Measurements from ENCODE around the gene LAX1.
A peak's percentile ranks its signal among the peaks of the same experiment; 100 is the strongest.

LAX1 gene

DNA sequence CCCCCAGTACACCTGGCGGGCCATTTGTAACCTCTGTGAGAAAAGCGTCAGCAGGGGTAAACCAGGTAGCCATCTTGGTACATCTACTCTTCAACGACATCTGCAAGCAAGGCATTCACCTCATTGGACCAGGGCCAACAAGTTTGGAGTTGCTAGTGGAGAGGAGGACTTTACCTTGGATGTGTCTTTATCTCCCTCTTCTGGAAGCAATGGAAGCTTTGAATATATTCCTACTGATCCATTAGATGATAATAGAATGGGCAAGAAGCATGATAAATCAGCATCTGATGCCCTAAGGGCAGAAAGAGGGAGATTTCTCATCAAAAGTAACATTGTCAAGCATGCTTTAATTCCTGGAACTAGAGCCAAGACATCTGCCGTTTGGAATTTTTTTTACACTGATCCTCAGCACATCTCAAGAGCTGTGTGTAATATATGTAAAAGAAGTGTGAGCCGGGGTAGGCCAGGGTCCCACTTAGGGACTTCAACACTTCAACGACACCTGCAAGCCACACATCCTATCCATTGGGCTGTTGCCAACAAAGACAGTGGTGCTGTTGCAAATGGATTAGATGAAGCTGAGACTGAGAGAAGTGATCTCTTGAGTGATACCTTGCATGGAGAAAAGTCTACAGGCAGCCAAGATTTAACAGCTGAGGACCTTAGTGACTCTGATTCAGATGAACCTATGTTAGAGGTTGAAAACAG lies 33.1 kb downstream of the LAX1 start:
- no peak for TF ChIP-seq POLR2A (IDR thresholded peaks at IDR 0.05; ENCODE audit: low read depth, low read length)
- TF ChIP-seq SPI1 (IDR thresholded peaks at IDR 0.05; ENCODE audit: low read depth, low read length), result no peak
- TF ChIP-seq POLR2AphosphoS5 (IDR thresholded peaks at IDR 0.05; ENCODE audit: low read depth, low read length), result no peak
- TF ChIP-seq PAX5 (IDR thresholded peaks at IDR 0.05; ENCODE audit: insufficient read depth, low read length, severe bottlenecking), result no peak
- no peak for TF ChIP-seq TAF1 (IDR thresholded peaks at IDR 0.05; ENCODE audit: low read depth, low read length)
- TF ChIP-seq POU2F2 (IDR thresholded peaks at IDR 0.05; ENCODE audit: low read depth, low read length), result no peak
- no peak for FAIRE-seq
- DNase-seq (ENCODE audit: insufficient read length, low spot score), result no peak

DNA sequence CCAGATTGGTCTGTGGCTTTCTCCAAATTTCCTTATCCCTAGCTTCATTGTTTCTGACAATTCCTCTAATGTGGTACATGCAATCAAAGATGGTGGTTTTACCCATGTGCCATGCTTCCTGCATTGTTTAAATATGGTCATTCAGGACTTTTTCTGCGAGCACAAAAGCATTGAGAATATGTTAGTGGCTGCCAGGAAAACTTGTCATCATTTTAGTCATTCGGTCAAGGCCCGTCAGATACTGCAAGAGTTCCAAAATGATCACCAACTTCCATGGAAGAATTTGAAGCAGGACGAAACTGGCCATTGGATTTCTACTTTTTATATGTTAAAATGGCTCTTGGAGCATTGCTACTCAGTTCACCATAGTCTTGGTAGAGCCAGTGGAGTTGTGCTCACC lies 34.2 kb downstream of the LAX1 start:
- FAIRE-seq, result no peak
- no peak for DNase-seq (ENCODE audit: insufficient read length, low spot score)
- no peak for TF ChIP-seq POU2F2 (IDR thresholded peaks at IDR 0.05; ENCODE audit: low read depth, low read length)
- no peak; the same call in none of the 2 replicates for TF ChIP-seq POLR2AphosphoS5 (IDR thresholded peaks at IDR 0.05; ENCODE audit: low read depth, low read length)
- no peak for TF ChIP-seq POLR2A (IDR thresholded peaks at IDR 0.05; ENCODE audit: low read depth, low read length)
- no peak for TF ChIP-seq PAX5 (IDR thresholded peaks at IDR 0.05; ENCODE audit: insufficient read depth, low read length, severe bottlenecking)
- no peak for TF ChIP-seq SPI1 (IDR thresholded peaks at IDR 0.05; ENCODE audit: low read depth, low read length)
- no peak for TF ChIP-seq TAF1 (IDR thresholded peaks at IDR 0.05; ENCODE audit: low read depth, low read length)

DNA sequence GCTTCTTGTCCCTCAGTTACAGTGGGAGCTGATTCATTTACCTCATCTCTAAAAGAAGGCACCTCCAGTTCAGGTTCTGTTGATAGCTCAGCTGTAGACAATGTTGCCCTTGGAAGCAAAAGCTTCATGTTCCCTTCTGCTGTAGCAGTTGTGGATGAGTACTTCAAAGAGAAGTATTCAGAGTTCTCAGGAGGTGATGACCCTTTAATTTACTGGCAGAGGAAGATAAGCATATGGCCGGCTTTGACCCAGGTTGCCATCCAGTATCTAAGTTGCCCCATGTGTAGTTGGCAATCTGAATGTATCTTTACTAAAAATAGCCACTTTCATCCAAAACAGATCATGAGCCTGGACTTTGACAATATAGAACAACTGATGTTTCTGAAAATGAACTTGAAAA lies 35.0 kb downstream of the LAX1 start:
- DNase-seq (ENCODE audit: insufficient read length, low spot score) (no peak), FAIRE-seq (no peak)
- TF ChIP-seq POLR2AphosphoS5 (IDR thresholded peaks at IDR 0.05; ENCODE audit: low read depth, low read length) (no peak), SPI1 (IDR thresholded peaks at IDR 0.05; ENCODE audit: low read depth, low read length) (no peak), POLR2A (IDR thresholded peaks at IDR 0.05; ENCODE audit: low read depth, low read length) (no peak), POU2F2 (IDR thresholded peaks at IDR 0.05; ENCODE audit: low read depth, low read length) (no peak), PAX5 (IDR thresholded peaks at IDR 0.05; ENCODE audit: insufficient read depth, low read length, severe bottlenecking) (no peak), TAF1 (IDR thresholded peaks at IDR 0.05; ENCODE audit: low read depth, low read length) (no peak)

DNA sequence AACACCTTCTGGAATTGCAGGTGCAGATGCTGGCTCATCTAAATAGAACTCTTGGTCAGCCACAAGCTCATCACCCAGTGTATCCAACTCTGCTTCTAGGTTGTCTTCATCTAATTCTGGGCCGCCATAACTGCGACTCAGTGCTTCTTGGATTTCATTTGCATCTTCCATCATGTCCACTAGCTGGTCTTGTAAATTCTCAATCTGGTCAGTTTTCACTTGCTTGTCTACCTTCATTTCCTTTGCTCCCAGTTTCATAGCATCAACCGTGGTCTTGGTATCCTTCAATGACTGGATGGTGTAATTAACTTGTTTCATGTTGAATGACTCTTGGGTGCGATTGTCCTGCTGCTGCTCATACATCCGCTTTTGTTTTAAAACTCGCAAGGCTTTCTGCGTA lies 40.7 kb downstream of the LAX1 start:
- FAIRE-seq (no peak), DNase-seq (ENCODE audit: insufficient read length, low spot score) (no peak)
- TF ChIP-seq PAX5 (IDR thresholded peaks at IDR 0.05; ENCODE audit: insufficient read depth, low read length, severe bottlenecking), result no peak
- no peak for TF ChIP-seq POU2F2 (IDR thresholded peaks at IDR 0.05; ENCODE audit: low read depth, low read length)
- no peak for TF ChIP-seq POLR2A (IDR thresholded peaks at IDR 0.05; ENCODE audit: low read depth, low read length)
- TF ChIP-seq SPI1 (IDR thresholded peaks at IDR 0.05; ENCODE audit: low read depth, low read length), result no peak
- no peak for TF ChIP-seq TAF1 (IDR thresholded peaks at IDR 0.05; ENCODE audit: low read depth, low read length)
- TF ChIP-seq POLR2AphosphoS5 (IDR thresholded peaks at IDR 0.05; ENCODE audit: low read depth, low read length), result no peak

DNA sequence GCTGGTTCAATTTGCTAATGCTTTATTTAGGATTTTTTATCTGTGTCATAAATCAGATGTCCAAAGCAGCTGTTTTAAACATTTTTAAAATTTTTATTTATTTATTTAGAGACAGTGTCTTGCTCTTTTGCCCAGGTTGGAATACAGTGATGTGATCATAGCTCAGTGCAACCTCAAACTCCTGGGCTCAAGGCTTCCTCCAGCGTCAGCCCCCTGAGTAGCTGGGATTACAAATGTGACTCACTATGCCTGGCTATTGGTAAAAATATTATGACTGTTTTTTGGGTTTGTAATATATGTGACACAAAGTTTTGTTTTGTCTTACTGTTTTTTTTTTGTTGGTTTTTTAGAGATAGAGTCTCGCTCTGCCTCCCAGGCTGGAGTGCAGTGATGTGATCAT lies 42.2 kb downstream of the LAX1 start:
- DNase-seq (ENCODE audit: insufficient read length, low spot score) (no peak), FAIRE-seq (no peak)

DNA sequence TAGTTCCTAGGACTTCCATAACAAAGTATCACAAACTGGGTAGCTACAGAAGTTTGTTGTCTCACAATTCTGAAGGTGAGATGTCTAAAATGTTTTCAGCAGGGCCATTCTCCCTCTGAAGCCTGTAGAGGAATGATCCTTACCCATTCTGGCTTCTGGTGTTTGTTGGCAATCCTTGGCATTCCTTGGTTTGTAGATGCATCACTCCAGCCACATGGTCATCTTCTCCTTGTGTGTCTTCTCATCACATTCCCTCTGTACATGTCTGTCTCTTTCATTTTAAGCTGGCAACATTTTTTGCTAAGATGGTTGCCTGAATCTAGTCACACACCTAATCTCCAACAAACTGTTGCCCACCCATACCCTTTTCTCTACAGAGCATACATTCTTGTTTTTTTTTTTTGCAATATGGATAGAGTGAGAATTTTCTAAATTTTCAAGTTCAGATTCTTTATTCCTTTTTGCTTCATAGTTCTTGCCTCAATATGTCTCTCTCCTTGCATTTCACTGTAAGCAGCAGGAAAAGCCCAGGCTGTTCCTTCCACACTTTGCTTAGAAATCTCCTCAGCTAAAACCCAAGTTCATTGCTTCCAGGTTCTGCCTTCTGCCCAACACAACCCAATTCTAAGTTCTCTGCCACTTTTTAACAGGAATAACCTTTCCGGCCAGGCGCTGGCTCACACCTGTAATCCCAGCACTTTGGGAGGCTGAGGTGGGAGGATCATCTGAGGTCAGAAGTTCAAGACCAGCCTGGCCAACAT lies 48.8 kb downstream of the LAX1 start:
- FAIRE-seq (no peak), DNase-seq (ENCODE audit: insufficient read length, low spot score) (no peak)

More for the DNA sequence above, 42.2 kb downstream of the LAX1 start:
- TF ChIP-seq PAX5 (IDR thresholded peaks at IDR 0.05; ENCODE audit: insufficient read depth, low read length, severe bottlenecking) (no peak), TAF1 (IDR thresholded peaks at IDR 0.05; ENCODE audit: low read depth, low read length) (no peak), POU2F2 (IDR thresholded peaks at IDR 0.05; ENCODE audit: low read depth, low read length) (no peak), POLR2AphosphoS5 (IDR thresholded peaks at IDR 0.05; ENCODE audit: low read depth, low read length) (no peak), SPI1 (IDR thresholded peaks at IDR 0.05; ENCODE audit: low read depth, low read length) (no peak), POLR2A (IDR thresholded peaks at IDR 0.05; ENCODE audit: low read depth, low read length) (no peak)

DNA sequence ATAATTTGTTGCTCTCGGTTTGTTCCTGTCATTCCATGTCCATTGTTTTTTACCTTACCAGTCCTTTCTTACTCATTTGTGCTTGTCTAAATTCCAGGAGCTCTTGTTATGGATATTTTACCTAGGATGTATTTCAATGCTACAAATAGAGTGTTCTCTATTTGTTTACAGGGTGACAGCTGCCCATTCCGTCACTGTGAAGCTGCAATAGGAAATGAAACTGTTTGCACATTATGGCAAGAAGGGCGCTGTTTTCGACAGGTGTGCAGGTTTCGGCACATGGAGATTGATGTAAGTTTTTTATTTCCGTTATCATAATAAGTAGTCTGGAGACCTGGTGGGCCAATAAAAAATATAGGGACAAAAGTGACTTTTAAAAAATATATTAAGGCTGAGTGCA lies 53.4 kb downstream of the LAX1 start:
- TF ChIP-seq SPI1 (IDR thresholded peaks at IDR 0.05; ENCODE audit: low read depth, low read length) (peak; percentile 72), TAF1 (IDR thresholded peaks at IDR 0.05; ENCODE audit: low read depth, low read length) (no peak)
- no peak for FAIRE-seq
- DNase-seq (ENCODE audit: insufficient read length, low spot score), result no peak

More for the DNA sequence above, 48.8 kb downstream of the LAX1 start:
- no peak for TF ChIP-seq POLR2AphosphoS5 (IDR thresholded peaks at IDR 0.05; ENCODE audit: low read depth, low read length)

DNA sequence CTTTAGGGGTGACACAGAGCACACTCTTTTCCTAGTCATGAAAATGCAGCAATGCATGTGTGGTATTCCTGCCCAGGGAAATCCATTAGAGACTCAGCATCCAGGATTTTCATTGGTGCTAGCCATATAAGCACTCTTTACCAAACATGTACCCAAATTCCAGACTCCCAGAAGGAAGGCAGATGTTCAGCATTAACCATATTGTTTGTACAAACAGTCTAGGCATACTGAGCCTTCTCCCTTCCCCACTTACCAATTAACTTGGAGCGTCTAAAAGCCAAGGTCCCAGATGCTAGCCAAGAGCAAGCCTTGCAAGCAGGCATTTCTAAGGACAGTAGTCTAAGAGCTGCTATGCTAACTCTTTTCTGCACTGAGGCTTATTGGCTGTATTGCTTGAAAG lies 58.3 kb downstream of the LAX1 start:
- no peak for TF ChIP-seq SPI1 (IDR thresholded peaks at IDR 0.05; ENCODE audit: low read depth, low read length)
- no peak for TF ChIP-seq POU2F2 (IDR thresholded peaks at IDR 0.05; ENCODE audit: low read depth, low read length)
- TF ChIP-seq PAX5 (IDR thresholded peaks at IDR 0.05; ENCODE audit: insufficient read depth, low read length, severe bottlenecking), result no peak
- TF ChIP-seq TAF1 (IDR thresholded peaks at IDR 0.05; ENCODE audit: low read depth, low read length), result no peak
- no peak for TF ChIP-seq POLR2A (IDR thresholded peaks at IDR 0.05; ENCODE audit: low read depth, low read length)
- no peak for TF ChIP-seq POLR2AphosphoS5 (IDR thresholded peaks at IDR 0.05; ENCODE audit: low read depth, low read length)
- DNase-seq (ENCODE audit: insufficient read length, low spot score) (no peak), FAIRE-seq (no peak)
